SH-SY5Y (cell line): Measurements from ENCODE around the gene BMP10.

ENCODE experiments used
- GATA2 ChIP-seq: IDR thresholded peaks from 2 replicates; pipeline ENCODE4 v1.6.1; 2011; ENCODE audit warnings: mild to moderate bottlenecking, low read depth, low read length
- GATA3 ChIP-seq: IDR thresholded peaks from 2 replicates; pipeline ENCODE4 v1.6.1; 2011; ENCODE audit warnings: low read depth, mild to moderate bottlenecking, low read length, moderate library complexity

- TF ChIP-seq GATA2 (no peak), GATA3 (no peak)
Measured at GRCh38 chr2:68824831-68825230, 46.4 kb downstream of the BMP10 start.
